Psoas muscle (tissue), 8 donors: ENCODE results near the gene DDX24. TPM values are rescaled to one million over a fixed set of nuclear protein-coding genes. Genes with fewer than 3 reads are reported as not detected.
A peak's percentile ranks its signal among the peaks of the same experiment; 100 is the strongest.

Experiments used
- ATAC-seq, 4 donors: fragments of 200-7000 bp; cut with Tn5 transposase; one replicate each; pipeline ENCODE4 v1.9.1; 2020; ENCODE audit warnings: moderate library complexity in 3 of 4, mild to moderate bottlenecking in 2 of 4
- DNase-seq, 2 donors: peaks; one replicate each; pipeline ENCODE4 v3.0.0-alpha.2; 2020
- H3K27ac ChIP-seq: fragments of 200-600 bp; one replicate; pipeline ENCODE4 v1.8.0; 2022
- H3K27me3 ChIP-seq, 3 donors: fragments of 200-600 bp in 1 of 3; one replicate each; pipeline versions ENCODE4 v1.6.1 to v1.8.0; 2013 to 2022; ENCODE audit warnings: low read length in 2 of 3, mild to moderate bottlenecking in 2 of 3, moderate library complexity in 1 of 3; ENCODE audit not compliant: insufficient read depth in 3 of 3
- H3K36me3 ChIP-seq, 2 donors: fragments of 200-600 bp in 1 of 2; one replicate each; pipeline versions ENCODE4 v1.6.1 to v1.8.0; 2013 to 2022; ENCODE audit warnings: low read depth in 1 of 2, mild to moderate bottlenecking in 1 of 2, moderate library complexity in 1 of 2; ENCODE audit not compliant: insufficient read depth in 1 of 2
- H3K4me1 ChIP-seq: fragments of 200-600 bp; one replicate; pipeline ENCODE4 v1.8.0; 2022
- H3K4me3 ChIP-seq: fragments of 200-600 bp; one replicate; pipeline ENCODE4 v1.8.0; 2022; ENCODE audit warnings: mild to moderate bottlenecking
- H3K9me3 ChIP-seq: fragments of 200-600 bp; one replicate; pipeline ENCODE4 v1.8.0; 2022
- WGBS, 3 donors: extraction: QIAGEN DNeasy Blood & Tissue Kit; methylation state at CpG; one replicate each; pipeline versions ENCODE4 v1.1.6 to v1.1.7; 2013; 5-methylcytosine and 5-hydroxymethylcytosine counted together
- intact Hi-C, 2 donors: fragments of 100-400 bp; cut with DNase I; formaldehyde crosslinking; loops; one replicate each; pipeline versions ENCODE4 v1.11.0 to v1.14.2; 2022
- polyA plus RNA-seq, 3 donors: library from polyadenylated mRNA; stranded (reverse); fragments of 200-250 nt; gene quantifications; one replicate each; pipeline ENCODE4 v1.2.3, GENCODE V29; 2013
- total RNA-seq, 4 donors: library from RNA; stranded (reverse); fragmentation: NEBNext Ultra II Directional in 2 of 4; extraction: Animal tissue kit (Norgen Biotek cat#: 25700) in 2 of 4; gene quantifications; one replicate each; pipeline versions ENCODE4 v1.2.1 to v1.2.4, GENCODE V29; 2021 to 2023
- TF ChIP-seq, protein P1 (sequence below): fragments of 200-600 bp; IDR thresholded peaks from one replicate; pipeline ENCODE4 v1.8.0; 2022; ENCODE audit warnings: antibody characterized with exemption
- donor health status: healthy with polysubstance abuse.
- donor health status: DM: no; HTN: no; CAD: no; lungs with moderate emphysema.
- donor health status: Bipolar disorder and iron deficiency.
- donor health status: healthy.
- donor health status: DM: yes; HTN: yes; CAD: no.
- donor health status: DM: no; HTN: no; CAD: no.
- donor health status: DM: no; HTN: no; CAD: no.
- donor health status: DM: yes; HTN: yes; CAD: no.

Gene DDX24
- total and polyA plus RNA-seq, 7 donors = 66.5 to 190 (median 145) TPM

DNA sequence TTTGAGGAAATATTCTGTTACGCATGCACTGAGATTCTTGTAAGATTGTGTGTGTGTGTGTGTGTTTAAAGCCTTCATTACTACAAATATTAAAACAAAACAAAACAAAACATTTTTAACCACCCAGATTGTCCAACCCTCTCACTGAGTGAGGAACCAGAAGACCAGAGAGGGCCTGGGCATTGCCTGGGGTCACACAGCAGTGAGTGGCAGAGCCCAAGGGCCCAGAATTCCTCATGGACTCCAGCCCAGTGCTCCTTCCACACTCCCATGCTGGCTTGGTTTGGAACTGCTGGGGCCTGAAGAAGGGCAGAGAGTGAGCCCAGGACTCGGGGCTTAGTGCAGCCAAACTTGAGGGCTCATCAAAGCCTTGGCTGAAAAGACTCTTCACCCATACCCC, 56.5 kb downstream of the DDX24 start:
- peak in 1 of 2 donors; percentile 11 for DNase-seq

GRCh38 chr14:94022532-94023411, 58.2 kb downstream of the DDX24 start:
- intact Hi-C loops = loop anchor here in 1 of 2 donors (10.0 kb wide), 1 partner anchor 368 kb away; no protein-coding TSS in a partner anchor
- H3K4me1 ChIP-seq = no peaks in the 10 kb centered on the region
- H3K27ac ChIP-seq = no peak overlapping the region
- 68 to 79% (median 73%) methylated on average over 10 of the region's 10 CpGs for WGBS, 3 donors
- no peaks in the 10 kb centered on the region for H3K9me3 ChIP-seq
- no peaks in the 10 kb centered on the region for H3K27me3 ChIP-seq
- TF ChIP-seq, protein P1, sequence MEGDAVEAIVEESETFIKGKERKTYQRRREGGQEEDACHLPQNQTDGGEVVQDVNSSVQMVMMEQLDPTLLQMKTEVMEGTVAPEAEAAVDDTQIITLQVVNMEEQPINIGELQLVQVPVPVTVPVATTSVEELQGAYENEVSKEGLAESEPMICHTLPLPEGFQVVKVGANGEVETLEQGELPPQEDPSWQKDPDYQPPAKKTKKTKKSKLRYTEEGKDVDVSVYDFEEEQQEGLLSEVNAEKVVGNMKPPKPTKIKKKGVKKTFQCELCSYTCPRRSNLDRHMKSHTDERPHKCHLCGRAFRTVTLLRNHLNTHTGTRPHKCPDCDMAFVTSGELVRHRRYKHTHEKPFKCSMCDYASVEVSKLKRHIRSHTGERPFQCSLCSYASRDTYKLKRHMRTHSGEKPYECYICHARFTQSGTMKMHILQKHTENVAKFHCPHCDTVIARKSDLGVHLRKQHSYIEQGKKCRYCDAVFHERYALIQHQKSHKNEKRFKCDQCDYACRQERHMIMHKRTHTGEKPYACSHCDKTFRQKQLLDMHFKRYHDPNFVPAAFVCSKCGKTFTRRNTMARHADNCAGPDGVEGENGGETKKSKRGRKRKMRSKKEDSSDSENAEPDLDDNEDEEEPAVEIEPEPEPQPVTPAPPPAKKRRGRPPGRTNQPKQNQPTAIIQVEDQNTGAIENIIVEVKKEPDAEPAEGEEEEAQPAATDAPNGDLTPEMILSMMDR = no peak
- DNase-seq (peak in 1 of 2 donors; percentile 24), ATAC-seq (no peak)
- H3K4me3 ChIP-seq = no peak overlapping the region
- H3K36me3 ChIP-seq = no peaks in the 10 kb centered on the region

More for the DNA sequence above, 56.5 kb downstream of the DDX24 start:
- Histone ChIP-seq H3K36me3 (no peaks in the 10 kb centered on the region), H3K4me1 (no peaks in the 10 kb centered on the region), H3K4me3 (no peak overlapping the region), H3K27ac (no peak overlapping the region), H3K27me3 (no peaks in the 10 kb centered on the region), H3K9me3 (no peaks in the 10 kb centered on the region)
- no peak for ATAC-seq
- WGBS, 3 donors = 92 to 100% (median 93%) methylated on average over 2 of the region's 2 CpGs
- intact Hi-C loops = loop anchor here in 1 of 2 donors (10.0 kb wide), 1 partner anchor 370 kb away; no protein-coding TSS in a partner anchor
- TF ChIP-seq, protein P1 = no peak

GRCh38 chr14:94021416-94022157, 59.4 kb downstream of the DDX24 start:
- peak in 1 of 2 donors; percentile 27 for DNase-seq
- intact Hi-C loops = loop anchor here in 1 of 2 donors (10.0 kb wide), 1 partner anchor 367 kb away; no protein-coding TSS in a partner anchor
- H3K36me3 ChIP-seq = no peaks in the 10 kb centered on the region

GRCh38 chr14:94021001-94021400, 60.0 kb downstream of the DDX24 start:
- H3K9me3 ChIP-seq = no peaks in the 10 kb centered on the region
- TF ChIP-seq, protein P1 = no peak
- no peaks in the 10 kb centered on the region for H3K27me3 ChIP-seq
- intact Hi-C loops = loop anchor here in 1 of 2 donors (10.0 kb wide), 1 partner anchor 366 kb away; no protein-coding TSS in a partner anchor
- DNase-seq (peak in 1 of 2 donors; percentile 2), ATAC-seq (no peak)
- 63 to 85% (median 73%) methylated on average over 2 of the region's 2 CpGs for WGBS, 3 donors
- no peaks in the 10 kb centered on the region for H3K36me3 ChIP-seq
- no peaks in the 10 kb centered on the region for H3K4me1 ChIP-seq
- no peak overlapping the region for H3K4me3 ChIP-seq
- no peak overlapping the region for H3K27ac ChIP-seq

More at GRCh38 chr14:94021416-94022157, 59.4 kb downstream of the DDX24 start:
- ATAC-seq = no peak
- Histone ChIP-seq H3K4me1 (no peaks in the 10 kb centered on the region), H3K9me3 (no peaks in the 10 kb centered on the region), H3K27ac (no peak overlapping the region), H3K4me3 (no peak overlapping the region), H3K27me3 (no peaks in the 10 kb centered on the region)
- TF ChIP-seq, protein P1 = no peak
- WGBS, 3 donors = 77 to 82% (median 81%) methylated on average over 10 of the region's 10 CpGs
